Activated naive CD8-positive, alpha-beta T cell treated with anti-CD3 and anti-CD28 coated beads for 36 hours (primary cell): Measurements from ENCODE around the gene ACOT13. TPM values are rescaled to one million over a fixed set of nuclear protein-coding genes. Genes with fewer than 3 reads are reported as not detected.
A peak's percentile ranks its signal among the peaks of the same experiment; 100 is the strongest.
"Not testable (repeated sequence)": the region's sequence is repeated elsewhere in the genome, so short reads cannot be mapped to it uniquely, and the experiment has no call there.

Experiments
- DNase-seq: peaks from one replicate; pipeline ENCODE4 v3.0.0; 2021
- H3K27ac Mint-ChIP-seq: one replicate; pipeline ENCODE4 v1.8.0; 2022; ENCODE audit warnings: mild to moderate bottlenecking, moderate library complexity, mixed read lengths
- H3K27me3 Mint-ChIP-seq: one replicate; pipeline ENCODE4 v1.8.0; 2022; ENCODE audit warnings: mild to moderate bottlenecking, mixed read lengths
- H3K36me3 Mint-ChIP-seq: one replicate; pipeline ENCODE4 v1.8.0; 2021; ENCODE audit warnings: mild to moderate bottlenecking, mixed read lengths
- H3K4me1 Mint-ChIP-seq: one replicate; pipeline ENCODE4 v1.8.0; 2021; ENCODE audit warnings: mixed read lengths
- H3K4me3 Mint-ChIP-seq: one replicate; pipeline ENCODE4 v1.8.0; 2022; ENCODE audit warnings: mild to moderate bottlenecking, moderate library complexity, mixed read lengths
- H3K9me3 Mint-ChIP-seq: one replicate; pipeline ENCODE4 v1.8.0; 2022; ENCODE audit warnings: mixed read lengths
- total RNA-seq, 2 experiments: library from RNA; stranded (reverse); gene quantifications; one replicate each; pipeline ENCODE4 v1.2.3, GENCODE V29; 2021

The ACOT13 gene
- total RNA-seq, 2 experiments from 2014 or later: 22.9 to 24.2 TPM

GRCh38 chr6:24649691-24650090 is 17.2 kb upstream of the ACOT13 start:
- DNase-seq: no peak
- H3K27ac Mint-ChIP-seq: no peak overlapping the region
- peaks cover 13% of the 10 kb centered on the region for H3K4me1 Mint-ChIP-seq
- H3K9me3 Mint-ChIP-seq: no peaks in the 10 kb centered on the region
- H3K36me3 Mint-ChIP-seq: peaks cover 6% of the 10 kb centered on the region
- H3K27me3 Mint-ChIP-seq: peaks cover 12% of the 10 kb centered on the region
- no peak overlapping the region for H3K4me3 Mint-ChIP-seq

DNA sequence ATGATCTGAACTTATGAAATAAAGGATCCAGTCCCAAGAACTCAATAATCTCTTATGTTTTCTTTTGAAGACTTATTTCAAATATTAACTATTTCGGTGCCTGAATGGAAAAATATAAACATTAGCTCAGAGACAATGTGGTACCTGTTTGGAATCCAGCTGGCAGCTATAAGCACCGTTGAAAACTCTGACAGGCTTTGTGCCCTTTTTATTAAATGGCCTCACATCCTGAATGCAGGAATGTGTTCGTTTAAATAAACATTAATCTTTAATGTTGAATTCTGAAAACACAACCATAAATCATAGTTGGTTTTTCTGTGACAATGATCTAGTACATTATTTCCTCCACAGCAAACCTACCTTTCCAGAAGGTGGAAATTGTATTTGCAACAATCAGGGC is 16.5 kb upstream of the ACOT13 start:
- Mint-ChIP-seq H3K27me3 (peaks cover 5% of the 10 kb centered on the region), H3K27ac (no peak overlapping the region)

GRCh38 chr6:24655215-24655614 is 11.7 kb upstream of the ACOT13 start:
- H3K27ac Mint-ChIP-seq: no peak overlapping the region
- no peak for DNase-seq
- no peak overlapping the region for H3K4me3 Mint-ChIP-seq
- H3K4me1 Mint-ChIP-seq: peaks cover 11% of the 10 kb centered on the region
- peaks cover 23% of the 10 kb centered on the region for H3K36me3 Mint-ChIP-seq
- no peaks in the 10 kb centered on the region for H3K27me3 Mint-ChIP-seq
- no peaks in the 10 kb centered on the region for H3K9me3 Mint-ChIP-seq

More for the DNA sequence above, 16.5 kb upstream of the ACOT13 start:
- Mint-ChIP-seq H3K4me3 (no peak overlapping the region), H3K36me3 (peaks cover 6% of the 10 kb centered on the region), H3K4me1 (peaks cover 10% of the 10 kb centered on the region), H3K9me3 (no peaks in the 10 kb centered on the region)
- no peak for DNase-seq

DNA sequence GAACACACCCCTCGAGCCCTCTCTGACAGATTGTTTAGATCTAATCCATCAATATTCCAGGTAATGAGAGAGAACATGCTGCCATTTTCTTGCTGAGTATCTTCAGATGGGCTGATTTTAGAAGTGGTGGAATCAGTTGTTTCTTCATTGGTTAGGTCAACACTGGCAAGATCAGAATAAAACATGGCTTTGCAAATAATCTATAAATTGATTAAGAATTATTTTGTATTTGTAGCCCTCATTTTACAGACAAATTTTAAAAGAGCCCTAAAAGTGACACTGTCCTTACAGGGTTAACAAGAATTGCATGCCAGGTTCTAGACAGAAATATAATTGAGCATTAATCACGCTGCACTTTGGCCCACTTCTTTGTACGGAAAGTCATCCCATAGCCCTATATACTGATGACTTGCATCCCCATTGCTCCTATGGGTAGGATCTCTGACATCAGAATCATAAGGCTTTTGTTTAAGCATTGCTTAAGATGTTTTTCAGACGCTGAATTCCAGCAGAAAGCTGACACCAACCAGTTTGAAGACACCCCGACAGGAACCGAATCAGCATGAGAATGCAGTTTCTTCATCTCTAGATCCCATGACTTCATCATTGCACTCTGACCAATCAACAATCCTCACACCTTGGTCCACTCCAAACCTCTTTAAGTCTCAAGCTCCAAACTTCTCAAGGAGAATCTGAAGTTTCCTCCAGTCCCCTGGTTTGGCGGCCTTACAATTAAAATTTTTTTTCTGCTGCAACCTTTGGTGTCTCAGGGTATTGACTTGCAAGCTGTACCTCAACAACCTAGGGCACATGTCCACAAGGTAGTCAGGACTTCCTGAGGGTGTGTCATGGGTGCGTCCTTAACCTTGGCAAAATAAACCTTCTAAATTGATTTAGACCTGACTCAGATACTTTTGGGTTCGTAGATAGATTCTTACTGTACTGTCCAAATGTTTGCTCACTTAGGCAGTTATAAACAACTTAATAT is 8.0 kb upstream of the ACOT13 start:
- peaks cover 34% of the 10 kb centered on the region for H3K36me3 Mint-ChIP-seq
- peaks cover 23% of the 10 kb centered on the region for H3K4me1 Mint-ChIP-seq
- DNase-seq: no peak
- H3K4me3 Mint-ChIP-seq: no peak overlapping the region
- no peak overlapping the region for H3K27ac Mint-ChIP-seq
- no peaks in the 10 kb centered on the region for H3K27me3 Mint-ChIP-seq
- no peaks in the 10 kb centered on the region for H3K9me3 Mint-ChIP-seq

DNA sequence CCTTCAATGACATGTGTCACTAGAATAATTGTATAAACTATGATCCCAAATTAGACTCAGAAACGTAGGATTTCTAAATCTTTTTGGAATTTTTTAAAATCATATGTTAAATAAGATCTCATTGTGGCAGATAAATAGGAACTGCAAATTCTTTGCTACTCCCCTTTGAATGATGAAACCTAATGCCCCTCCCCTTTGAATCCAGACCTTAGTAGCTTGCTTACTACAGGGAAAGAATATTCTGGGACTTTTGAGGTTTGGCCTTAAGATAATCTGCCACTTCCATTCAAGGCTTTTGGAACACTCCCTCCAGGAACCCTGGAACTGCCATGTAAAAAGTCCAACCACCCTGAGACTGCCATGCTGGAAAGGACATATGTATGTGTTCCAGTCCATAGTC is 7.3 kb upstream of the ACOT13 start:
- Mint-ChIP-seq H3K36me3 (peaks cover 35% of the 10 kb centered on the region), H3K9me3 (no peaks in the 10 kb centered on the region), H3K4me3 (no peak overlapping the region), H3K27me3 (no peaks in the 10 kb centered on the region), H3K4me1 (peaks cover 25% of the 10 kb centered on the region), H3K27ac (no peak overlapping the region)
- DNase-seq: no peak

- peaks cover 31% of the 10 kb centered on the region for H3K4me1 Mint-ChIP-seq
- DNase-seq: no peak
- H3K36me3 Mint-ChIP-seq: peaks cover 38% of the 10 kb centered on the region
- no peak overlapping the region for H3K27ac Mint-ChIP-seq
- H3K4me3 Mint-ChIP-seq: no peak overlapping the region
- no peaks in the 10 kb centered on the region for H3K27me3 Mint-ChIP-seq
- no peaks in the 10 kb centered on the region for H3K9me3 Mint-ChIP-seq
Observed at GRCh38 chr6:24660105-24660504, 6.8 kb upstream of the ACOT13 start.

- not testable (repeated sequence) for H3K4me3 Mint-ChIP-seq, H3K27ac Mint-ChIP-seq
- peaks cover 29% of the 10 kb centered on the region for H3K4me1 Mint-ChIP-seq
Observed at GRCh38 chr6:24661759-24662158, 5.1 kb upstream of the ACOT13 start.

DNA sequence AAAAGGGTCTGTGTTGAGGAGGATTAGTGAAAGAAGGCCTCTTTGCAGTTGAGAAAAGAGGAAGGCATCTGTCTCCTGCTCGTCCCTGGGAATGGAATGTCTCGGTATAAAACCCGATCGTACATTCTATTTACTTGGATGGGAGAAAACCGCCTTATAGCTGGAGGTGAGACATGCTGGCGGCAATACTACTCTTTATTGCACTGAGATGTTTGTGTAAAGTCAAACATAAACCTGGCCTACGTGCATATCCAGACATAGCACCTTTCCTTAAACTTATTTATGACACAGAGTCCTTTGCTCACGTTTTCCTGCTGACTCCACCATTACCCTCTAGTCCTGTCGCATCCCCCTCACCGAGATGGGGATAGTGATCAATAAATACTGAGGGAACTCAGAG is 4.6 kb upstream of the ACOT13 start:
- Mint-ChIP-seq H3K27ac (no peak overlapping the region), H3K4me1 (peaks cover 30% of the 10 kb centered on the region), H3K36me3 (peaks cover 36% of the 10 kb centered on the region), H3K9me3 (no peaks in the 10 kb centered on the region), H3K27me3 (no peaks in the 10 kb centered on the region), H3K4me3 (no peak overlapping the region)
- no peak for DNase-seq

More at GRCh38 chr6:24661759-24662158, 5.1 kb upstream of the ACOT13 start:
- H3K36me3 Mint-ChIP-seq: peaks cover 33% of the 10 kb centered on the region
- not testable (repeated sequence) for H3K9me3 Mint-ChIP-seq, H3K27me3 Mint-ChIP-seq, DNase-seq

DNA sequence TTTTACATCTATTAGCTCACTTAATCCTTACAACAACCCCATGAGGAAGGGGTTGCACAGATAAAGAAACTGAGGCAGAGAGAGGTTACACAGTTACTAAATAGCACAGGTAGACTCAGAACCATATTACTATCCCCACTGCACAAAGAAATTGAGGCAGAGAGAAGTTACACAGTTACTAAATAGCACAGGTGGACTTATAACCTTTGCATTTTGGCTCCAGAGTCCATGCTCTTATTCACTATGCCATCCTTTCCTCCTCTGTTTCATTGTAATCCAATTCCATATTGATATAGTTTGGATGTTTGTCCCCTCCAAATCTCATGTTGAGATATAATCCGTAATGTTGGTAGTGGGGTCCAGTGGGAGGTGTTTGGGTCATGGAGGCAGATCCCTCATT is 3.7 kb upstream of the ACOT13 start:
- Mint-ChIP-seq H3K36me3 (peaks cover 35% of the 10 kb centered on the region), H3K27me3 (no peaks in the 10 kb centered on the region), H3K4me1 (peaks cover 35% of the 10 kb centered on the region), H3K4me3 (no peak overlapping the region), H3K27ac (no peak overlapping the region), H3K9me3 (no peaks in the 10 kb centered on the region)
- no peak for DNase-seq

DNA sequence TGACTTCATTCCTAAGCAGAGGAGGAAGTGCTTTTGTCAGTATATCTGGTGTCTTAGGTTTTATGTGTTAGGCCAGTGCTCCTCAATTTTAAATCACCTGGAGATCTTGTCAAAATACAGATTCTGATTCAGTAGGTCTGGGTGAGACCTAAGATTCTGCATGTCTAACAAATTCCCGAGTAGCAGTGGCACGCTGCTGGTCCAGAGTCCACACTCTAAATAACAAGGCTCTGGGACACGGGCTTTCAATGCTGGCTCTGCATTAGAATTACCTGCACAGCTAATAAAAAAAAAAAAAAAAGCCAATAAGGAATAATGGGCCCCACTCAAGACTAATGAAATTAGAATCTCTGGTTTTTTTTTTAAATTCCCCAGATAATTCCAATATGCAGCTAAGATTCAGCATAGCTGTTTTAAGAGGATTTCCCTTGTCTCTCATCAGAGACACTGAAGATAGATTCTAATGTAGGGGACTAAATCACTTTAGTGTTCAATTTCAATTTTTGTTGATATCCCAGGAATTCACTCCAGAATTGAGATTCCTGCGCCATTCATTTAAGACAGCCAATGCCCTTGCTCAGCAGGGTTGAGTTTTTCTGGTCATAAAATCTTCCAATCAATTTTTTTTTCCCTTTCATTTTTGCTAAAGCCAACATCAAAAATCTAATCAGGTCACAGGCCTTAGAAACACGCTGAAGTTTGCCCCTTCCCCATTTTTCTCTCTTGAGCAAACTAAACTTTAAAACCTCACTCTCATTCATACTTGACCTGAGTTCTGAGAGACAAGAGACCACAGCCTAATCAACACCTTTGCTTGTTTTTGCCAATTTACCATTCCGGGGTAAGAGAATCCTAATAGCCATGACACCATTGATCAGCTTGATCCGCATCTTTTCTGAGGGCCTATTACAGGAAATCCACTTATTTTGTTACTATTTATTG is 2.6 kb upstream of the ACOT13 start:
- no peak for DNase-seq
- Mint-ChIP-seq H3K36me3 (peaks cover 39% of the 10 kb centered on the region), H3K9me3 (peaks cover 5% of the 10 kb centered on the region), H3K27ac (no peak overlapping the region), H3K27me3 (no peaks in the 10 kb centered on the region), H3K4me3 (peak overlapping the region; percentile 94), H3K4me1 (peaks cover 43% of the 10 kb centered on the region)

DNA sequence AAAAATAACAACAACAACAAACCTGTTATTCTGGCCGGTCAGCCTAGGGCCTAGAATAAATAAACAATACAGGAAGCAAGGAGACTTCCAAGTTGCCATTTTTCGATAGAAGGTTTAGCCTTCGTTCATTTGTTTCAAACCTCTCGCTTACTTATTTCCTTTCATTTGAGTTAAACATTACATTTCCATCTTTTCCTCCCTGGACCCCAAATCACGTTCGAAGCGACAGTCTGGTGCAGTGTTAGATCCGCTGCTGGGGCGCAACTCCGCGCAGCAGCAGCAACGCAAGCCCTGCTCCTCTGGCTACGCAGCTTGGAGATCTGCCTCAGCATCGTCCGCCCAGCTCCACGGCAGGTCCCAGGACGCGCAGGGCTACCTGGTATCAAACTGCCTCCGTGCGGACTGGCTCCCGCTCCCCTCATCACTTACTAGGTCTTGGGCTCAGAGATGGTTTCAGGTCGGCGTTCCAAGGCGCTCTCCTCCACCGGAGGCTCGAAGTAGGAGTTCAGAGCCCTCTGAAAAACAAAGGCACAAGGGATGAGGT is 708 bp upstream of the ACOT13 start:
- Mint-ChIP-seq H3K9me3 (peaks cover 17% of the 10 kb centered on the region), H3K27ac (peak overlapping the region; percentile 99), H3K27me3 (no peaks in the 10 kb centered on the region), H3K4me1 (peaks cover 38% of the 10 kb centered on the region), H3K36me3 (peaks cover 52% of the 10 kb centered on the region), H3K4me3 (peak overlapping the region; percentile 94)
- DNase-seq: peak; percentile 49

DNA sequence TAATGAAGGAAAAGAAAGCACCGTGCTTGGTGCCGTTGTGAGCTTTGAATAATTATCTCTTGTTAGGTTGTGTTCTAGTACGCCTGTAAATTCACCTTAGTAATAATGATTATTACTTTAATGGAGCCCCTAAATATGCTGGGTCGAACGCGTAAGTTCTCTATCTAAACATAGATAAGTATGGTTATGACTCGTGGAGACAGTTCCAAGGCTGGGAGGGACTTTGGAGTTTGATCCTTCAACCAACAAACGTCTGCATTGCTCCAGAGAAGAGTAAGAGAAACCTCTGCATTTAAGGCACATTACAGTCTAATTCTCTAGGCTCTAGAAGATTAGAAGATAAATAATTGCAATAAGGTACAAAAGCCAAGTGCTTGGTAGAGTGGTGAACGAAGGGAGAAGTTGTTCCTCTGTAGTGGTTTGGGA is 514 bp downstream of the ACOT13 start:
- Mint-ChIP-seq H3K27ac (peak overlapping the region; percentile 99), H3K36me3 (peaks cover 46% of the 10 kb centered on the region), H3K9me3 (peaks cover 17% of the 10 kb centered on the region), H3K4me3 (peak overlapping the region; percentile 94), H3K4me1 (peaks cover 38% of the 10 kb centered on the region), H3K27me3 (no peaks in the 10 kb centered on the region)
- no peak for DNase-seq

- Mint-ChIP-seq H3K9me3 (peaks cover 21% of the 10 kb centered on the region), H3K36me3 (peaks cover 44% of the 10 kb centered on the region), H3K4me3 (peak overlapping the region; percentile 94), H3K4me1 (peaks cover 34% of the 10 kb centered on the region)
- not testable (repeated sequence) for H3K27ac Mint-ChIP-seq, DNase-seq, H3K27me3 Mint-ChIP-seq
Observed at GRCh38 chr6:24668066-24668996, 1.5 kb downstream of the ACOT13 start.

- peak overlapping the region; percentile 7 for H3K4me3 Mint-ChIP-seq
- no peak overlapping the region for H3K27ac Mint-ChIP-seq
- peaks cover 44% of the 10 kb centered on the region for H3K36me3 Mint-ChIP-seq
- DNase-seq: no peak
- peaks cover 23% of the 10 kb centered on the region for H3K9me3 Mint-ChIP-seq
- no peaks in the 10 kb centered on the region for H3K27me3 Mint-ChIP-seq
- H3K4me1 Mint-ChIP-seq: peaks cover 32% of the 10 kb centered on the region
Observed at GRCh38 chr6:24668997-24669361, 2.1 kb downstream of the ACOT13 start.
